HEK293 (cell line): ENCODE measurements around the gene MYL4.

Experiments used
- YY1 ChIP-seq: fragments of 450-650 bp; formaldehyde crosslinking; IDR thresholded peaks from 2 replicates; pipeline ENCODE4 v1.5.1; 2018; ENCODE audit warnings: missing biosample characterization, missing genetic modification characterization
- ZNF37A ChIP-seq: fragments of 450-650 bp; IDR thresholded peaks from 2 replicates; pipeline ENCODE4 v1.5.1; 2018; ENCODE audit warnings: missing biosample characterization, missing genetic modification characterization
- TF ChIP-seq, protein P1 (sequence below): fragments of 450-650 bp; formaldehyde crosslinking; IDR thresholded peaks from 2 replicates; pipeline ENCODE4 v1.5.1; 2016; ENCODE audit warnings: missing biosample characterization, missing genetic modification characterization
- TF ChIP-seq, protein P2 (sequence below): fragments of 450-650 bp; formaldehyde crosslinking; IDR thresholded peaks from 2 replicates; pipeline ENCODE4 v1.5.1; 2016; ENCODE audit warnings: missing biosample characterization, missing genetic modification characterization

DNA sequence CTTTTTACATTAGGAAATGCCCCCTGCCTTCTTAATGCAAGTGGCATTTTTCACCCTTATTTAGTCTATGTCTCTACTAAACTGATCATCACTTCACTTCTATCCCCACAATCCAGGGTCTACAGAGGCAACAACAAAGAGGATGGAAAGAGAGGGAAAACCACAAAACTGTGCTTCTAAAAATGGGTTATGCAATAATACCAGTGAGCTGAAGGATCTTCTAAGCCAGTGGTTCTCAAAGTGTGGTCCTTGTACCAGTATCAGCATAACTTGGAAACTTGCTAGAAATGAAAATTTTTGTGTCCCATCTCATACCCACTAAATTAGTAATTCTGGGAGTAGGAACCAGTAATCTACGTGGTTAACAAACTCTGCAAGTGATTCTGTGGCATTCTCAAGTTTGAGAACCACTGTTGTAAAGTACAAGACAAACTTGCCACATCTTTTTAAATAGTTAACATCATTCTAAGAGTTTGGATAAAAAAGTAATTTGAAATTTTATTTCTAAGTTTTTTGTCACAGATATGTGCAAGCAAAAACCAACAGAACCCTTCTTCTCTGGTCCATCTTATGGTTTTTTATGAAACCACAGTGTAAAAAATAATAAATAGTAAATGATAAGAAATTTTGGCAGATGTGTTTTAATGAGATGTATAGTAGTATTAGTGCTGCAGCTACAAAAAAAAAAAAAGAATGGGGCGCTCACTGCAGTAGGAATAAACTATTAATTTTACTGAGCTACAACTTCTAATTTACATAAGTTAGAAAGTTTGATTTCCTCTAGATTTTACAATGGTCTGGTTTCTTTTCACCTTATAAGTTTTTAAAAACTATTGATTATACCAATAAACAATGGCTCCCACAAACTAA, 36.2 kb upstream of the MYL4 start:
- no peak for TF ChIP-seq YY1
- TF ChIP-seq, protein P1, sequence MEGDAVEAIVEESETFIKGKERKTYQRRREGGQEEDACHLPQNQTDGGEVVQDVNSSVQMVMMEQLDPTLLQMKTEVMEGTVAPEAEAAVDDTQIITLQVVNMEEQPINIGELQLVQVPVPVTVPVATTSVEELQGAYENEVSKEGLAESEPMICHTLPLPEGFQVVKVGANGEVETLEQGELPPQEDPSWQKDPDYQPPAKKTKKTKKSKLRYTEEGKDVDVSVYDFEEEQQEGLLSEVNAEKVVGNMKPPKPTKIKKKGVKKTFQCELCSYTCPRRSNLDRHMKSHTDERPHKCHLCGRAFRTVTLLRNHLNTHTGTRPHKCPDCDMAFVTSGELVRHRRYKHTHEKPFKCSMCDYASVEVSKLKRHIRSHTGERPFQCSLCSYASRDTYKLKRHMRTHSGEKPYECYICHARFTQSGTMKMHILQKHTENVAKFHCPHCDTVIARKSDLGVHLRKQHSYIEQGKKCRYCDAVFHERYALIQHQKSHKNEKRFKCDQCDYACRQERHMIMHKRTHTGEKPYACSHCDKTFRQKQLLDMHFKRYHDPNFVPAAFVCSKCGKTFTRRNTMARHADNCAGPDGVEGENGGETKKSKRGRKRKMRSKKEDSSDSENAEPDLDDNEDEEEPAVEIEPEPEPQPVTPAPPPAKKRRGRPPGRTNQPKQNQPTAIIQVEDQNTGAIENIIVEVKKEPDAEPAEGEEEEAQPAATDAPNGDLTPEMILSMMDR (tag by site-specific recombination) = no peak
- TF ChIP-seq ZNF37A (tag by site-specific recombination) = no peak
- TF ChIP-seq, protein P2, sequence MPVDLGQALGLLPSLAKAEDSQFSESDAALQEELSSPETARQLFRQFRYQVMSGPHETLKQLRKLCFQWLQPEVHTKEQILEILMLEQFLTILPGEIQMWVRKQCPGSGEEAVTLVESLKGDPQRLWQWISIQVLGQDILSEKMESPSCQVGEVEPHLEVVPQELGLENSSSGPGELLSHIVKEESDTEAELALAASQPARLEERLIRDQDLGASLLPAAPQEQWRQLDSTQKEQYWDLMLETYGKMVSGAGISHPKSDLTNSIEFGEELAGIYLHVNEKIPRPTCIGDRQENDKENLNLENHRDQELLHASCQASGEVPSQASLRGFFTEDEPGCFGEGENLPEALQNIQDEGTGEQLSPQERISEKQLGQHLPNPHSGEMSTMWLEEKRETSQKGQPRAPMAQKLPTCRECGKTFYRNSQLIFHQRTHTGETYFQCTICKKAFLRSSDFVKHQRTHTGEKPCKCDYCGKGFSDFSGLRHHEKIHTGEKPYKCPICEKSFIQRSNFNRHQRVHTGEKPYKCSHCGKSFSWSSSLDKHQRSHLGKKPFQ (tag by site-specific recombination) = no peak
